HG03565 (cell line): ENCODE measurements around the gene CHST4.
"Not testable (repeated sequence)": the region's sequence is repeated elsewhere in the genome, so short reads cannot be mapped to it uniquely, and the experiment has no call there.

Experiments
- ATAC-seq: cut with Tn5 transposase; IDR thresholded peaks from one replicate; pipeline ENCODE4 v1.9.1; 2021; ENCODE audit warnings: mild to moderate bottlenecking, moderate library complexity; ENCODE audit not compliant: unreplicated experiment

CHST4 gene

DNA sequence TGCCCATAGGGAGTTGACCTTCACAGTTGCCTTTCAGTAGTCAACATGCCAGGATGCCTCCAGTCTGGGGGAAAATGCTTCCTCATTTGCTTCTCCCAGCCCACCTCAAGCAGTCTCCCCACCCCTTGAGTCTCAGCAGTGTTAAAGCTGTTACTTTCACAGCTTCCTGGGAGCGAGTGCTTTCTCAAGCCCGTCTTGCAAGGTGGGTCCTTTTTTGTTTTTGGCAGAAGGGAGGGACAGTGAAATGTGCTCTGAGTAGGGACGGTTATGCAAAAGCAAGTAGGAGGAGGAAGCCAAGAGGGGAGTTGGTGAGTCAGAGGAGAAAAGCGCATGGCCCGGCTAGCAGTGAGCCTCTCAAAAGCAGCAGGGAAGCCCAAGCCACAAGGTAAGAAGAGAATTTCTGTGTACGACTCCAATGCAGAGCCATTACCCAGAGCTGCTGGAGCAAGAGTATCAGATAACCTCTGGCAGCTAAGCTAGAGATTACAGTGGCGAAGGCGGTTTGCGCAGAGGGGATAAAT lies at the start of gene CHST4:
Gene CHST4 (plus strand): TSS at position 316 of the 521 bp plus-strand sequence. CDS start 10,252 bp downstream, outside the sequence.
- ATAC-seq: no peak

DNA sequence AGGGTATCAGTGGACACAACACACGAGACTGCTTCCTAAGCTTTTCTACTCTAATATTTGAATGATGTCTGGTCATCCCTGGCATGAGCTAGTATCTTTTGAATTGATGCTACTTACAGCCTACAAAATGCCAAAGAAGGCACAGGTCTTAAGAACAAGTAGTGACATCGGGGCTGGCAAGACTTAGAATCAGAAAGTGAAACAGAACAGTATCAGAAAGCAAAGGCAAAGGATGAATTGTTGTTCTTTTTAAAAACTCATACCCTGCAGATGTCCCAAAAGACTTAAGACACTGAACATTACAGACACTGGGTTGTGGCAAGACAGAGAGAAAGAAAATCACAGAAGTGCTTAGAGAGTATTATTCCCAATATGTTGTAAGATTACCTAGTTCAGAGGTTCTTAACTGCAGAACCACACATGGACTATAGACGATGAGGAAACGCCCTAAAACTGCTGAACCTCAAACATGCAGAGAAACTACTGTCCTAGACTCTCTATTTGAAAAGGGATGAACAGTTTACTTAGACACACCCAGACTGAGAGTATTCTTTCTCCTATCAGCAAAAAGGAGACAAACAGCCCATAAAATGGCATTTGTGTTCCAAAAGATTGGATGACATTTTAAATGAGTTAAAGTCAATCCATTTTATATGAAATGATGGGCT lies 49.6 kb upstream of the CHST4 start:
- no peak for ATAC-seq

DNA sequence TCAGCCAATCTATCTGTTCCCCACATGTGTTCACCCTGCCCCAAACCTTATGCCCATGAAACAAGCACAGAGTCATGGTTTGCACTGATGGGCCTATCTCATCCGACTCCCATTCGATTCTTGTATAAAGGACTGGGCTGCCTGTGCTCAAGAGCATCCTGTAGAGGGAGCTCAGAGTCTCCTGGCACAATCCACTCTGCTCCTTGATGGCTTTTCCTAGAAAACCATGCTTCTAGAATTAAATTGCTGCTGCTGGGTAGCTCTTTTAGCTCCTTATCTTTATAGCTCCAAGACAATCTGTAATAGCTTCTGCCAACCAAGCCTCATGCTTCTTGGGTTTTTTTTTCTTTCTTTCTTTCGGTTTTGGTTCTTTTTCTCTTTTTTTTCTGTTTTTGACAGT lies 46.8 kb upstream of the CHST4 start:
- no peak for ATAC-seq

DNA sequence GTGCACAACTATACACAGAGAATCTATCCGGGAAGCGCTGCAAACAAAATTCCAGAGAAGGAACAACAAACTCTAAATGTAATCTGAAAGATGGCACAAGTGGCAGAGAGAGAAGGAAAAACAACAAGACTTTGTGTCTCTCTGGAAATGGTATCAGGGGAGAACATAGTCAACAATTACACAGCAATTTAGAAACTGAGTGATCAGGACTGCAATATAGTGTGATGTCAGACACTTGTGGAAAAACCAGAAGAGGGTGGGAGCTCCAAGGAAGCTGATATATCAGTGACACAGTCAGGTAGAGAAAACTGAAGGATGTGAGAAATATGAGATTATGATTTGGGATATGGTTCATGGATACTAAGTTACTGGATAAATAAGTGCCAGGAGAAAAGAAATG lies 45.3 kb upstream of the CHST4 start:
- ATAC-seq: no peak

DNA sequence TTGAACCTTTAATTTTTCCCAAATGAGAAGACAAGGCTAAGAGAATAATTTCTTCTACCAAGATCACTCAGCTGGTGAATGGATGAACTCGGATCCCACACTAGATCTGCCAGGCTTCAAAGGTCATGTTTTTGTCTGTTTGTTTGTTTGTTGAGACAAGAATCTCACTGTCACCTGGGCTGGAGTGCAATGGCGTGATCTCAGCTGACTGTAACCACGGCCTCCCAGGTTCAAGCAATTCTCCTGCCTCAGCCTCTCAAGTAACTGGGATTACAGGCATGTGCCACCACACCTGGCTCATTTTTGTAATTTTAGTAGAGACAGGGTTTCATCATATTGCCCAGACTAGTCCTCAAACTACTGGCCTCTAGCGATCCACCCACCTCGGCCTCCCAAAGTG lies 43.7 kb upstream of the CHST4 start:
- no peak for ATAC-seq

DNA sequence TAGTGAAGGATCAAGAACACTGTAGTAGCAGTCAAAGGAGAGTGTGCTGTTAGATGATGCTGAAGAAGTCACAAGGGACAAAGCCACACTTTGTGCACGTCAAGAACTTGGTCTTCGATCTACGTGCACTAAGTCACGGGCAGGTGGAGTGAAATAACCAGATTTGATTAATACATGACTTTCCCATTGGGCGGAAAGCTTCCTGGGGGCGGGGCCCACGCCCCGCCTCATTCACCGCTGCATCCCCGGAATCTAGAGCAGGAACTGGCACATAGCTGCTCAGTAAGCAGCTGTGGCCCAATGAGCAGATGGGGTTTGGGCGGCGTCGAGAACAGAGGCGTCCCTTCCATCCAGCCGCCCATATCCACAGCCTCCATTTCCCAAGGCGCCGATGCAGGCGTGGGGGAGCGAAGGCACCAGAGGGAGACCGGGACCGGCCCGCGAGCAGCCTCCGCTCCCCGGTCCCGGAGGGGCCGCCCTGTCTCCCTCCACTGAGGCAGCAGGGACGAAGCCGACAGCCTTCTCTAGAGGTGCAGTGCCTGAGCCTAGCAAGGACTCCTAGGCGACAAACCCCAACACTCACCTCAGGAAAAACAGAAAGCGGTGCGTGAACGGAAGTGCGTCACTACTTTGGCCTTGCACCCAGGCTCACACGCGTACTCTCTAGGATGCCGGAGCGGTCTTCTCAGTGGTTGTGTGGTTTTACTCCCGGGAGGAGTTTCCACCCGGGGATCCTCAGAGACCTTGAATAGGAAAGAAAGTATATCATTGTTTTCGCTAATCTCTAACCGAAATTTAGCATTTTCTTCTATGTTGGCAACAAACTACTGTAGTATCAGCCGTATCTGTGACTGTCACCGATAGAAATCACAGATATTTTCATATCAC lies 42.0 kb upstream of the CHST4 start:
- peak; percentile 80 for ATAC-seq

DNA sequence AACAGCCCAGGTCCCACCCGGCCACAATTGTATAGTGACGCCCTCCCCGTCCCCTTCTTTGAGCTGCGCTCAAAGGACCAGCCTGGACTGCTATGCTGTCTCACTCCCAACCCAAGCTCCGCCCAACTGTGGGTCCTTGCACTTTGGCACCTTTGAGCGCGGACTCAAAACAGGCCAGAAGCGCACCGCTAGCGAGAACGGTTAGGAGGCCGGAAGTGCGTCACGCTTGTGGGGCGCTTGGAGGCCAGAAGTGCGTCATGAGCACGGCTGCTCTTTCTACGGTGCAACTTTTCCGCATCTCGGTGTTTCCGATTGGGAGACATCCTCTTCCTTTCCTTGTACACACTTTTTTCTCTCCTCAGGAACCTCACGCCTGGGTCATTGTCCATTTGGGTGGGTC lies 37.1 kb upstream of the CHST4 start, which contains the start of gene ZNF19:
Gene ZNF19 (minus strand): TSS at position 203 of the 400 bp plus-strand sequence. CDS start 7,210 bp downstream, outside the sequence.
- no peak for ATAC-seq

DNA sequence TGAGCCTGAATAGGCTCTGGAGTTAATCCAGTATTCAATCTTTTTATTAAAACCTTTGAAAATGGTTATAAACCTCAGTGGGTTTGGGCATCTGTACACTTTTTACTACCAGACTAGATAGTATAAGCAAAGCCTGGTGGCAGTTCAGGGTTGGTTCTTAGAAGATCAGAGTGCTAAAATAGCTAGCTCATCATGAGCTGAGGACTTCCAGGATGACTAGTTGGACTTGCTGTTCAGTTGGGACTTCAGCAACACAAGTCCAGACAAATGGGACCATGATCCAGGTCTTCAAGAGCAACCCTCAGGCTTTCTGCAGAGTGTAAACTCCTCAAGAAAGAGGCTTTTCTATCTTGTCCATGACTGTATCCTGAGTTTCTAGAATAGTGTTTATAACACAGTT lies 35.9 kb upstream of the CHST4 start:
- no peak for ATAC-seq

DNA sequence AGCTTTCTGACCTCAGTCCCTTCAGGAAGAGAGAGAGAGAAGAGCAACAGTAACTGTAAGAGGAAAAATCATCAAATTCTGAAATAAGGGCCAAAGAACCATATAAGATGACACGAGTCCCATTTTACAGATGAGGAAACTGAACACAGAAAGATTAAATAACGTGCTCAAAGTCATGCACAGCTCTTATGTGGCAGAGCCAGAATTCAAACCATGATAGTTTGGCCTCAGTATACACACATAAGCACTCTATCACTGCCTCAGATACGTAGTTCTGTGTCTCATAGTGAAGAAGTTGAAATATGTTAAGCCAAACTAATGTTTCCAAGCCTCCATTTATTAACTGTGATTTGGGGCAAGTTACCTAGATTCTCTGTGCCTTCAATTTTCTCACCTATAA lies 35.2 kb upstream of the CHST4 start:
- no peak for ATAC-seq

DNA sequence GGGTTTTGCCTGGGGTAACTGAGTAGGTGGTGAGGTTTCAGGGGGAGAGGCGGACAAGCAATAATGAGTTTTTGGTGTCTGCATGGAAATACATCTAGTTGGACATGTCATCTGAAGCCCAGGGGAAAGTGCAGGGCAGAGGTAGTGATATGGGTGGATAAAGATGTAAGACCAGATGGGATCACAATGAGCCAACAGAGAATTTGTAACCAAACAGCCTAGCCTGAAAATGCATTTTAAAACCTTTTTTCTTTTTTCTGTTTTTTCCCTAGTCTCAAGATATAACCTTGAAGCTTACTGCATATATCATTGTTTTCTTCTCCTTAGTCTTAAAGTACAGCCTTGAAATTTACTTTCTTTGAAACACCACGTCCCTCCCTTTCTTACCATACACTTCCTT lies 33.4 kb upstream of the CHST4 start:
- ATAC-seq: no peak

DNA sequence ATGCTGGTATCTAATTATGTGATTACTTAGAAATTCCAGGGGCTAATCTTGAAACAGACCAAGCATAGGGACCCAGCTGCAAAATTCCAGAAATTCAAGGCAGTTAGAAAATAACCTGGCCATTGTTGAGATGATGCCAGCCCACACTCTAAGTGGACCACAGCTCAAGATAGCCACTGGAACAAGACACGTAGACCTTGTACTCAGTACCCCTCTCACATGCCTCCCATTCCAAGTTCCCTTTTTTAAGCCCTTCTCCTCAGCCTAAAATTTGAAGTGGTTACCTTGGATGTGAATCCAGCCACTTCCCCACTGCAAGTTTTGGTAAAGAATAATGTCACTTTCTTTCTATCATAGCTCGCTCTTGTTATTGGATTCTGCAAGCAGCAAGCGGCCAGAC lies 33.0 kb upstream of the CHST4 start:
- ATAC-seq: no peak

DNA sequence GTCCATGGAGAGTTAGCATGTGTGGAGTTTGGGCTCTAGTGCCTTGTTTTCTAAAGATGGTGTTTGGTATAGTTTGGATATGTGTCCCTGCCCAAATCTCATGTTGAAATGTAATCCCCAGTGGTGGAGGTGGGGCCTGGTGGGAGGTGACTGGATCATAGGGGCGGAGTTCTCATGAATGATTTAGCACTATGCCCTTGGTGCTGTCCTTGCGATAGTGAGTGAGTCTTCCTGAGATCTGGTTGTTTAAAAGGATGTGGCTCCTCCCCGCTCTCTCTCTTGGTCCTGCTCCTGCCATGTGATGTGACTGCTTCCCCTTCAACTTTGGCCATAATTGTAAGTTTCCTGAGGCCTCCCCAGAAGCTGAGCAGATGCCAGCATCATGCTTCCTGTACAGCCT lies 28.2 kb upstream of the CHST4 start:
- no peak for ATAC-seq

DNA sequence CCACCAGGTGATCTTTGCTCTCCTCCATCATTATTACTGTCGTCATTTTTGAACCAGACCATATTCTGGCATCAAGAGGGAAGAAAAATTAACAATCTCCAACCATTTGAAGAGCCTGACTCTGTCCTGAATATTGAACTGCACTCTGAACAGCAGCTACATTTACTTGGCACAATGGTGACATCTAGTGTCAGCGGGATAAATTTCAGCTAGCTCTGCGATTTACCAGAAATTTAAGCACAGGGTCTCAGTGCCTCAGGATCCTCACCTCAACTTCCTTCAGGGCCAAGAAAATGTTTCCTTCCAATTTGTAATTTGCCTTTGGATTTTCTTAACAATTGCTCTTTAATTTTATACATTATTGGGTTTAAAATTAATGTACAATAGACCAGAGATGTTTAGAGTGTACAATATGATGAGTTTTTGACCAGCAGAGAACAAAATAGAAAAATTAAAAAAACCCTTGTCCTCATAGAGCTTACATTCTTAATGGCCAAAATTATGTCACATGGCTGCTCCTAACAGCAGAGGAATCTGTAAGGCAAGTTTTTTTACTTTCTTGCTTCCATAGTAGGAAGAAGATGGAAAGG lies 26.4 kb upstream of the CHST4 start:
- no peak for ATAC-seq

DNA sequence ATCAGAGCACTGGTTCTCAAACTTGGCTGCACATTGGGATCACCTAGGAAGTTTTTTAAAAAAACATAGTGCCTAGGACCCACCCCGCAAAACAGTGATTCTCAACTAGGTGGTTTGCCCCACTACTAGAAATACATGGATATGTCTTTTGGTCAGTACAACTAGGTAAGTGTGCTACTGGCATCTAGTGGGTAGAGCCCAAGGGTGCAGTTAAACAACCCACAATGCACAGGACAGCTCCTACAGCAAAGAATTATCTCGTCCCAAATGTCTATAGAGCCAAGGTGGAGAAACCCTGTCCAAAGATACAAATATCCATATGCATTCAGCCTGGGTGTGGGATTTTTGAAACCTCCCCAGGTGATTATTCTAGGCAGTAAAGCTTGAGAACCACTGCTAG lies 25.3 kb upstream of the CHST4 start:
- ATAC-seq: no peak

DNA sequence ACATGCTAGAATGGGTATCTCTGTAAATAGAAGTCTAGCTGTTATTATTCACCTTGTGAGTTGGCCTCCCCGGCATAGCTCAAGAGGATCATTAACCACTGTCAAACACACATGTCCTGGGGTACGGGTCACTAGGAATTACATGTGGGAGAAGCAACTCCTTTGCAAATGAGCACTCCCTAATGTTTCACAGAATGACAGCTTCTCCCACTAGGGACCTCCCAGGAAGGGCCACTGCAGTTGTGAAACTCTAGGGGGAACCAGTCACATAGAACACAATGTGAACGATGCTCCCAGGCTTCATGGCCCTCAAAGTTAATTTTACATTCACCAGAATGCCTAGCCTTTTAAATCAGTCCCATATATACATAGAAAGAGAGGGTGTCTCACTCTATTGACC lies 24.7 kb upstream of the CHST4 start:
- ATAC-seq: no peak

DNA sequence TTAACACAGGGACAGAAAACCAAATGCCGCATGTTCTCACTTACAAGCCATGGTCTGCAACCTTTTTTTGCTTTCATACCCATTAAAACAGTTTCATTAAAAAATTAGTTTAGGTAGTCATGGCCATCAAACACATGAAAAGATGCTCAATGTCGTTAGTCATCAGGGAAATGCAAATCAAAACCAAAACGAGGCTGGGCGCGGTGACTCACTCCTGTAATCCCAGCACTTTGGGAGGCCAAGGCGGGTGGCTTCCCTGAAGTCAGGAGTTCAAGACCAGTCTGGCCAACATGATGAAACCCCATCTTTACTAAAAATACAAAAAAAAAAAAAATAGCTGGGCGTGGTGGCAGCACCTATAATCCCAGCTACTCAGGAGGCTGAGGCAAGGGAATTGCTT lies 22.2 kb upstream of the CHST4 start:
- ATAC-seq: not testable (repeated sequence)

DNA sequence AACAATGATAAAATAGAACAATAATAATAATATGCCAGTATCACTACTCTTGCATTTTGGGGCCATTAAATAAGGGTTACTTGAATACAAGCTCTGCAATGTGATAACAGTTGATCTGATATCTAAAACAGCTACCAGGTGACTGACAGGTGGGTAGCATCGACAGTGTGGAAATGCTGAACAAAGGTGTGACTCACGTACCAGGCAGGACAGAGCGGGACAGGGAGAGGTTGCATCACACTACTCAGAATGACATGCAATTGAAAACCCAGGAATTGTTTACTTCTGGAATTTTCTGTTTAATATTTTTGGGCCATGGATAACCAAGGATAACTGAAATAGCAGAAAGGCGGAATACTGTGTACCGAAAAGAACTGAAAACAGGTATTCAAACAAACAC lies 21.3 kb upstream of the CHST4 start:
- ATAC-seq: no peak

DNA sequence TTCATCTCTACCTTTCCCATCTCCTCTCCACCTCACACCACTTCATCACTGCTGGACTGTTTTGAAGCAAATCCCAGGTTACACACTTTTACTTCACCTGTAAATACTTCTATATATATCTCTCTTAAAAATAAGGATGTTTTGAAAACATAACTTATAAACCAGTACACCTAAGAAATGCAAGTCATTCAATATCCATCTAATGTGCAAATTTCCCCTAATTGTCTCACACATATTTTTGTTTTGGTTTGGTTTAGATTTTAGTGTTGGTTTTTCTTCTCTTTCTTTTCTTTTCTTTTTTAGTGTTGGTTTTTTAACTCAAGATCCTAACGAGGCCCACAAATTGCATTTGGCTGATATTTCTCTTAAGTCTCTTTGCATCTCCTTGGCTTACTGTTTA lies 19.2 kb upstream of the CHST4 start:
- ATAC-seq: no peak

DNA sequence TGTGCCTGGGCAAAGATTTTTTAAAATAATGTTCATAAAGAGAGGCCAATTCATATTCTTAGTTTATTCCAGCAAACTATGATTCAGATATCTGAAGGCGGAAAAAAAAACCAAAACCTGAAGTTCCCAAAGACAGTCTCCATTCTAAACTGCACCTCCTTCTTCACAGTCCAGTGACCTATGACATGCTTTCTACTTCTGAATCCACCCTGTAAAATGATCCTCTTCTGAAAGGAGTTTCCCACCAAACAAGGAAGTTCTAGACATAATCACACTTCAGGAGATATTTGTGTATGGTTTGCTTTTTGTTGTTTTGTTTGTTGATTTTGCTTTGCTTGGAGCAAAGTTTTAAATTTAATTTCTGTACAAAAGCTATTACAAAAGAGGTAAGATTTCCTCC lies 12.9 kb upstream of the CHST4 start:
- no peak for ATAC-seq

DNA sequence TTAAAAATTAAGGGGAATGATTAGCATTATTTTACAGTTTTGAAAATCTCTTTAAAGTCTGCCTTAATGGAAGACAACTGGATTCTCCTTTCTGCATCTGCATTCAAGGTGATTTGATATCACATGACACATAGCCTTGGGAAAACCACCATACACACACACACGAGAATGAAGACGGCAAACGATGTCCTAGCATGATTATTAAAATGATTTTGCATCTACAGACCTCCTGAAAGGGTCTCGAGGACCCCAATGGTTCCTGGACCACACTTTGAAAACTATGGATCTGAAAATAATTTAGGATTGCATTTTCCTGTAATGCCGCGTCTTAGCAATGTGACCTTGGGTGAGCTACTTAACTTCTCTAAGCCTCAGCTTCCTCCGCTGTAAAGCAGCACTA lies 11.8 kb upstream of the CHST4 start:
- ATAC-seq: no peak

DNA sequence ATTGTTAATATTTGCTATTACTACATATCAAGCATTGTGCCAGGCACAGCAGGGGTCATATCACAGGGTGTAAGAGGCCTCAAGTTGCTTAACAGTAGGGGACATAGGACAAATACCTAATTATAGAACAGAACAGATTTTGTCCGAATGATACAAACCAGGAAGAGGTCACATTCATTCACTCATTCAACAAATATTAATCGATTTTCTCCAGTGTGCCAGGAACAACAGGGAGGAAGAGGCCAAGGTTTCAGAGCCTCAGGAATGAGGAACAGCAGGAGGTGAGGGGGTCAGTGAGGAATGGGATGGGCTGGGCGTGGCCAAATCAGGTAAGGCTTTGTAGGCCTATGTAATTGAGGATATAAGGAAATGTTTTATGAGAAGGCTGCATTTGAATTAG lies 11.2 kb upstream of the CHST4 start:
- no peak for ATAC-seq

DNA sequence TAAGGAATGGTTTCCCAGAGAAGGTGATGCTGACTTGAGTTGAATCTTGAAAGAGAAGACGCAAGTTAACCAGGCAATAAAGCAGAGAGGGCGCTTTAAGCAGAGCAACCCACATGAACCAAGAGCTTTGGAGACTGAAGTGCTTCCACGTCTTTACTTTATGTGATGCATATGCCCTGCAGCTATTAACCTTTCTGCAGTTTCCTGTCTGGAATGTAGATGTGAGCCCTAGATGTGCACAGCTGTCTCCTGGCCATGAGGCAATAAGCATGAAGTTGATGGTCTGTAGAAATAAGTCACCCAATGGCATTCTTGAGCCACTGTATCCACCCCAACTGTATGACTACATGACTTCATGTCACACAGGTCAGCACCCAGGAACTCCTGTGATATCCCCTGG lies 5.7 kb upstream of the CHST4 start:
- no peak for ATAC-seq
